Brain microvascular endothelial cell (primary cell): Measurements from ENCODE around the gene MRPL2.

Source experiments
- DNase-seq: peaks from one replicate; pipeline ENCODE4 v3.0.0-alpha.2; 2020
- H3K27ac ChIP-seq: fragments of 250-450 bp; sonication (Bioruptor Pico); 2 replicates; pipeline ENCODE4 v1.5.1; 2020; ENCODE audit warnings: mild to moderate bottlenecking, moderate library complexity
- H3K27me3 ChIP-seq: fragments of 250-450 bp; sonication (Bioruptor Pico); replicated peaks from 2 replicates; pipeline ENCODE4 v1.5.1; 2020; ENCODE audit warnings: mild to moderate bottlenecking
- H3K36me3 ChIP-seq: fragments of 250-450 bp; sonication (Bioruptor Pico); replicated peaks from 2 replicates; pipeline ENCODE4 v1.5.1; 2020; ENCODE audit warnings: mild to moderate bottlenecking
- H3K4me3 ChIP-seq: 2 replicates; pipeline ENCODE4 v1.5.1; 2011; ENCODE audit warnings: low read depth, mild to moderate bottlenecking, control low read depth, low read length, moderate library complexity
- CTCF ChIP-seq: IDR thresholded peaks from 2 replicates; pipeline ENCODE4 v1.5.1; 2011; ENCODE audit warnings: low read depth, mild to moderate bottlenecking, moderate library complexity, low read length, control low read depth, inconsistent platforms; ENCODE audit errors: missing control alignments
- in situ Hi-C: cut with HindIII; loops from 2 replicates; pipeline ENCODE4 v1.10.0; 2017; ENCODE audit warnings: low sequenced_read_pairs, low pct_ligation_motif_present

Gene MRPL2

DNA sequence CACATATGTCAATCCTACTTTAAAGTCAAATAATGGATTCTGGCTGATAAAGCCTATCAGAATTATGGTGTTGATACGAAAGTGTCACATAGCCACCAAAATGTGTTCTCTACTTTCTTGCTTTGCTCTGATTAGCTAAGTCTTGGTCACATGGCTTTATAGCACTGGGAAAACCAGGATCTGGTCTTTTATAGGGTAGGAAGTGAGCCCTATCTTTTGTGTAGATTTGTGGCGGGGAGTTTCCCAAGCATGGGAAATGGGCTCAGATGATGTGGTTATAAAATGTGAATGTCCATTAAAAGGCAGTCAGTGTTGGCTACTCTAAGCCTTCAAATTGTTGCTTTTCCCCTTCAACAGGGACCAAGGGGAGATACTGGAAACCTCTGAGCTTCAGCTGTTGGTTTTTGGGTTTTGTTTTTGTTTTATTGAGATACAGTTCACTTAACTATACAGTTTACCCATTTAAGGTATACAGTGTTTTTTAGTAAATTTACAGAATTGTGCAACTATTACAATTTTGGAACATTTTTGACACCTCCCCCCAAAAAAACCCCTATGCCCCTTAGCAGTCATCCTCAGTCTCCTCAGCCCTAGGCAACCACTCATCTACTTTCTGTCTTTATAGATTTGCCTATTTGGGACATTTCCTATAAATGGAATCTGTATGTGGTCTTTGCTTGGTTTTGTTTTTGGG is 25.6 kb downstream of the MRPL2 start:
- no peak overlapping the region for H3K27ac ChIP-seq
- in situ Hi-C loops, result no loop called here
- no peaks in the 10 kb centered on the region for H3K27me3 ChIP-seq
- no peak for TF ChIP-seq CTCF
- DNase-seq, result no peak
- no peak overlapping the region for H3K4me3 ChIP-seq
- H3K36me3 ChIP-seq, result peaks cover 60% of the 10 kb centered on the region

GRCh38 chr6:43032326-43032725 is 26.9 kb downstream of the MRPL2 start:
- DNase-seq, result no peak
- no peaks in the 10 kb centered on the region for H3K27me3 ChIP-seq
- no peak for TF ChIP-seq CTCF
- peaks cover 59% of the 10 kb centered on the region for H3K36me3 ChIP-seq
- H3K27ac ChIP-seq, result no peak overlapping the region
- in situ Hi-C loops, result no loop called here
- H3K4me3 ChIP-seq, result no peak overlapping the region

- Histone ChIP-seq H3K27ac (no peak overlapping the region), H3K27me3 (no peaks in the 10 kb centered on the region), H3K36me3 (peaks cover 66% of the 10 kb centered on the region), H3K4me3 (no peak overlapping the region)
- TF ChIP-seq CTCF, result no peak
- in situ Hi-C loops, result no loop called here
- no peak for DNase-seq
Measured at GRCh38 chr6:43029120-43029519, 30.1 kb downstream of the MRPL2 start.

DNA sequence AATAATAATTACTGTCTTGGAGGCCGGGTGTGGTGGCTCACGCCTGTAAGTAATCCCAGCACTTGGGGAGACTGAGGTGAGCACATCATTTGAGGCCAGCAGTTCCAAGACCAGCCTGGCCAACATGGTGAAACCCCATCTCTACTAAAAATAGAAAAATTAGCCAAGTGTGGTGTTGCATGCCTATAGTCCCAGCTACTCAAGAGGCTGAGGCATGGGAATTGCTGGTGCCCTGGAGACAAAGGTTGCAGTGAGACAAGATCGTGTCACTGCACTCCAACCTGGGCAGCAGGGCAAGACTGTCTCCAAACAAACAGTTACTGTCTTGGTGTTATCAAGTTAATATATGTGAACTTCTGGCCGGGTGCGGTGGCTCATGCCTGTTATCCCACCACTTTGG is 32.9 kb downstream of the MRPL2 start:
- DNase-seq, result no peak
- Histone ChIP-seq H3K36me3 (peaks cover 57% of the 10 kb centered on the region), H3K27me3 (no peaks in the 10 kb centered on the region), H3K27ac (no peak overlapping the region), H3K4me3 (no peak overlapping the region)
- no peak for TF ChIP-seq CTCF
- in situ Hi-C loops, result no loop called here

- in situ Hi-C loops, result no loop called here
- H3K27ac ChIP-seq, result no peak overlapping the region
- H3K4me3 ChIP-seq, result no peak overlapping the region
- H3K27me3 ChIP-seq, result no peaks in the 10 kb centered on the region
- TF ChIP-seq CTCF, result no peak
- peaks cover 53% of the 10 kb centered on the region for H3K36me3 ChIP-seq
- DNase-seq, result no peak
Measured at GRCh38 chr6:43024436-43024835, 34.8 kb downstream of the MRPL2 start.
